HEK293T (cell line): ENCODE data around the gene CYP2W1.

Source experiments
- ARNT ChIP-seq: fragments of 450-650 bp; IDR thresholded peaks from 2 replicates; pipeline ENCODE4 v1.6.1; 2017; ENCODE audit warnings: mild to moderate bottlenecking
- ELF4 ChIP-seq: fragments of 450-650 bp; IDR thresholded peaks from 2 replicates; pipeline ENCODE4 v1.6.1; 2017; ENCODE audit warnings: antibody characterized with exemption
- FOXA1 ChIP-seq: fragments of 450-650 bp; IDR thresholded peaks from 2 replicates; pipeline ENCODE4 v1.6.1; 2016; ENCODE audit warnings: mild to moderate bottlenecking
- FOXK2 ChIP-seq: fragments of 450-650 bp; IDR thresholded peaks from 2 replicates; pipeline ENCODE4 v1.6.1; 2016; ENCODE audit warnings: mild to moderate bottlenecking
- FOXM1 ChIP-seq: fragments of 450-650 bp; IDR thresholded peaks from 2 replicates; pipeline ENCODE4 v1.6.1; 2017; ENCODE audit warnings: mild to moderate bottlenecking, borderline replicate concordance
- L3MBTL2 ChIP-seq: fragments of 450-650 bp; conservative IDR thresholded peaks from 2 replicates; pipeline ENCODE4 v1.6.1; 2016; ENCODE audit warnings: mild to moderate bottlenecking
- NFRKB ChIP-seq: fragments of 450-650 bp; IDR thresholded peaks from 2 replicates; pipeline ENCODE4 v1.6.1; 2016; ENCODE audit warnings: mild to moderate bottlenecking, moderate library complexity
- SUZ12 ChIP-seq: fragments of 450-650 bp; IDR thresholded peaks from 2 replicates; pipeline ENCODE4 v1.6.1; 2016; ENCODE audit warnings: mild to moderate bottlenecking
- TARDBP ChIP-seq: fragments of 450-650 bp; IDR thresholded peaks from 2 replicates; pipeline ENCODE4 v1.6.1; 2016
- ZNF384 ChIP-seq: fragments of 450-650 bp; IDR thresholded peaks from 2 replicates; pipeline ENCODE4 v1.6.1; 2016

DNA sequence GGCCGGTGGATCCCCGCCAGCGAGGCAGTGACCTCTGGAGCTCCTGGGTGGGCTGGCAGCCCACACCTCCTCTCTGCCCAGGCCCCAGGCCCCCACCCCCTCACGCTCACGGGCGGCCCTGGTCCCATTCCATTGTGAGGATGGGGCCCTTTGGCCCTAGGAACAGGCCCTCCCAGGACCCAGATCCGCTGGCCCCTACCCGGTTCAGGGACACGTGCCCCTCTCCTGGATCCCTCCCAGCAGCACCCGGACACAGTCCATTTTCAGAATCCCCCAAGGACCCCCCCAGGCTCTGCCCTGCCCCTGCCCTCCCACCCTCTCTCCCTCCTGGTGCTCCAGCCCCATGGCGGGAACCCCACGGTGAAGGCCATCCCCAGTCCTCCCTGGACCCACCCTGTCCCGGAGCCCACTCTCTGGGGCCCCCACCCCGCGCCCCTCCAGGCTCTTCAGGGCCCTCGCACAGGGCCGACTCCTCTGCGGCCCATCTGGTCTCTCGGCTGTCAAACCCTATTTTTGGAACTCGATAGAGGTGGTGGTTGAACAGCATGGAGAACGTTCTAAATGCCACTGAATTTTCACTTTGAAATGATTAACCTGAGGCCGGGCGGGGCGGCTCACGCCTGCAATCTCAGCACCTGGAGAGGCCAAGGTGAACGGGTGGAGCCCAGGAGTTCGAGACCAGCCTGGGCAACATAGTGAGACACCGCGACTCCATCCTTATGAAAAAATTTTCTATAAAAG, 36.6 kb upstream of the CYP2W1 start:
- TF ChIP-seq FOXM1 (no peak), SUZ12 (no peak), FOXA1 (no peak), NFRKB (no peak), ELF4 (no peak), ARNT (no peak), TARDBP (no peak), L3MBTL2 (no peak), FOXK2 (no peak), ZNF384 (no peak)
